Measurements from ENCODE around the gene RPS26.
"Not testable (repeated sequence)": the region's sequence is repeated elsewhere in the genome, so short reads cannot be mapped to it uniquely, and the experiment has no call there.

RPS26 gene

DNA sequence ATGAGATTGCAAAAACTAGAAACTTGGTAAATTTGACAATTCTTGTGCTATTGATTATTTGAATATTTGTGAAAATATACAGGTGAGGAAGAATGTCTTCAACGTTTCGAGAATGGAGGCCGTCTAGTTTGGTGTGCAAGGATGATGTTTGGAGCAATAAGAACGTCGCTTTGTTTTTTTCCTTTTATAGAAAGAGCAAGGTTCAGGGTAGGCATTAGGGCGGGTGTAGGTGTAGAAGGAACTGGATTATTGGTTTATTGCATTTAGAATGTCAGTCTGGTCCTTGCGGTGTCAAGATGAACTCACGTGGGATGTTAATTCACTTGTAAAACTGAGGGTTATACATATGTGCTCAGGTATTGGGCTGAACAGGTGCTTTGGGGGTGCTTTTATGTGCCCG is 1.1 kb downstream of the RPS26 start:
- no peak for TF ChIP-seq EZH2phosphoT487 (IDR thresholded peaks at IDR 0.05; ENCODE audit: borderline replicate concordance)
- TF ChIP-seq, protein P1, sequence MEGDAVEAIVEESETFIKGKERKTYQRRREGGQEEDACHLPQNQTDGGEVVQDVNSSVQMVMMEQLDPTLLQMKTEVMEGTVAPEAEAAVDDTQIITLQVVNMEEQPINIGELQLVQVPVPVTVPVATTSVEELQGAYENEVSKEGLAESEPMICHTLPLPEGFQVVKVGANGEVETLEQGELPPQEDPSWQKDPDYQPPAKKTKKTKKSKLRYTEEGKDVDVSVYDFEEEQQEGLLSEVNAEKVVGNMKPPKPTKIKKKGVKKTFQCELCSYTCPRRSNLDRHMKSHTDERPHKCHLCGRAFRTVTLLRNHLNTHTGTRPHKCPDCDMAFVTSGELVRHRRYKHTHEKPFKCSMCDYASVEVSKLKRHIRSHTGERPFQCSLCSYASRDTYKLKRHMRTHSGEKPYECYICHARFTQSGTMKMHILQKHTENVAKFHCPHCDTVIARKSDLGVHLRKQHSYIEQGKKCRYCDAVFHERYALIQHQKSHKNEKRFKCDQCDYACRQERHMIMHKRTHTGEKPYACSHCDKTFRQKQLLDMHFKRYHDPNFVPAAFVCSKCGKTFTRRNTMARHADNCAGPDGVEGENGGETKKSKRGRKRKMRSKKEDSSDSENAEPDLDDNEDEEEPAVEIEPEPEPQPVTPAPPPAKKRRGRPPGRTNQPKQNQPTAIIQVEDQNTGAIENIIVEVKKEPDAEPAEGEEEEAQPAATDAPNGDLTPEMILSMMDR (conservative IDR thresholded peaks at IDR 0.05; ENCODE audit: low read length) = no peak
- peak overlapping the region; percentile 82 for H3K9ac ChIP-seq (ENCODE audit: low read depth, low read length, poor library complexity, severe bottlenecking)
- no peak overlapping the region for H2AFZ ChIP-seq (ENCODE audit: low read length)

DNA sequence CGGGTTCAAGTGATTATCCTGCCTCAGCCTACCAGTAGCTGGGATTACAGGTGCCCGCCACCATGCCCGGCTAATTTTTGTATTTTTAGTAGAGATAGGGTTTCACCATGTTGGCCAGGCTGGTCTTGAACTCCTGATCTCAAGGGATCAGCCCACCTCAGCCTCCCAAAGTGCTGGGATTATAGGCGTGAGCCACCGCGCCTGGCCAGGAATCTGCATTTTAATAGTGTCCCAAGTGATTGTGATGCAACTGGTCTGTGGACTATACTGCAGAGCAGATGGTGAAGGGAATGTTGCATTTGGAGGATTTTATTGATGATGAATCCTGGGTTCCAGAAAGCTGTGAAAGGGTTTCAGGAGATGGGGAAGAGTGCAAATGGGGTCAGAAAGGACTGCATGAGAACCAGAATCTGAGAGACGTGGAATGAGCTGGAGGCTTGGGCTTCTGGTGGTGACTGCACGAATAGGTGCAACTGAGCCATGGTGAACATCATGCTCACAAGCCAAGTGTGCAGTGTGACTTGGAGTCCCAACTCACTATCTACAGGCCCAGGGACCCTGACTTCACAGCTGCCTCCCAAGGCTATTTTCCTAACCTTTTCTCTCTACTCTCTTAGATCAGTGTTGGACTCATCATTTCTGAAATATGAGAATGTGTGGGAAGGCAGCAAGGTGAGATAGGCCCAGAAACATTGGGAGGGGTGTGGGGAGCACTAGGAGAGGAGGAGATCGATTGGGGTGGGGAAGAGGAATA is 4.5 kb downstream of the RPS26 start:
- no peaks in the 10 kb centered on the region for H3K9me2 ChIP-seq (replicated peaks; ENCODE audit: low read depth, low read length)
- H3K36me3 ChIP-seq (ENCODE audit: insufficient read depth, low read length) = peaks cover 26% of the 10 kb centered on the region
- H2AFZ ChIP-seq (ENCODE audit: low read length) = no peak overlapping the region
- no peaks in the 10 kb centered on the region for H3K9me3 ChIP-seq (ENCODE audit: insufficient read depth, low read depth, low read length)
- H3K27me3 ChIP-seq (ENCODE audit: insufficient read depth, low read length, poor library complexity, severe bottlenecking) = no peaks in the 10 kb centered on the region
- peaks cover 35% of the 10 kb centered on the region for H3K79me2 ChIP-seq (ENCODE audit: insufficient read depth, low read length)
- peaks cover 13% of the 10 kb centered on the region; the same call in 1 of the 2 replicates for H3F3A ChIP-seq (ENCODE audit: low read depth)
- TF ChIP-seq EZH2phosphoT487 (IDR thresholded peaks at IDR 0.05; ENCODE audit: borderline replicate concordance) = no peak
- TF ChIP-seq, protein P1 (conservative IDR thresholded peaks at IDR 0.05; ENCODE audit: low read length) = no peak
- no peak overlapping the region for H3K9ac ChIP-seq (ENCODE audit: low read depth, low read length, poor library complexity, severe bottlenecking)
- peaks cover 24% of the 10 kb centered on the region for H4K20me1 ChIP-seq (ENCODE audit: insufficient read depth, low read length, poor library complexity, severe bottlenecking)
- H3K4me1 ChIP-seq (ENCODE audit: insufficient read depth, low read length, poor library complexity, severe bottlenecking) = peaks cover 15% of the 10 kb centered on the region
- no peak overlapping the region for H3K4me3 ChIP-seq (ENCODE audit: low read length, poor library complexity, severe bottlenecking)
- H3K4me2 ChIP-seq (ENCODE audit: low read depth, low read length, poor library complexity, severe bottlenecking) = no peak overlapping the region

More for the DNA sequence above, 1.1 kb downstream of the RPS26 start:
- H3K4me2 ChIP-seq (ENCODE audit: low read depth, low read length, poor library complexity, severe bottlenecking) = peak overlapping the region; percentile 100
- H3K9me2 ChIP-seq (replicated peaks; ENCODE audit: low read depth, low read length) = no peaks in the 10 kb centered on the region
- peaks cover 24% of the 10 kb centered on the region for H4K20me1 ChIP-seq (ENCODE audit: insufficient read depth, low read length, poor library complexity, severe bottlenecking)
- peaks cover 13% of the 10 kb centered on the region; the same call in 1 of the 2 replicates for H3F3A ChIP-seq (ENCODE audit: low read depth)
- H3K4me1 ChIP-seq (ENCODE audit: insufficient read depth, low read length, poor library complexity, severe bottlenecking) = peaks cover 19% of the 10 kb centered on the region
- H3K27me3 ChIP-seq (ENCODE audit: insufficient read depth, low read length, poor library complexity, severe bottlenecking) = no peaks in the 10 kb centered on the region
- H3K9me3 ChIP-seq (ENCODE audit: insufficient read depth, low read depth, low read length) = no peaks in the 10 kb centered on the region
- peak overlapping the region; percentile 80 for H3K4me3 ChIP-seq (ENCODE audit: low read length, poor library complexity, severe bottlenecking)
- peaks cover 35% of the 10 kb centered on the region for H3K79me2 ChIP-seq (ENCODE audit: insufficient read depth, low read length)
- peaks cover 26% of the 10 kb centered on the region for H3K36me3 ChIP-seq (ENCODE audit: insufficient read depth, low read length)

DNA sequence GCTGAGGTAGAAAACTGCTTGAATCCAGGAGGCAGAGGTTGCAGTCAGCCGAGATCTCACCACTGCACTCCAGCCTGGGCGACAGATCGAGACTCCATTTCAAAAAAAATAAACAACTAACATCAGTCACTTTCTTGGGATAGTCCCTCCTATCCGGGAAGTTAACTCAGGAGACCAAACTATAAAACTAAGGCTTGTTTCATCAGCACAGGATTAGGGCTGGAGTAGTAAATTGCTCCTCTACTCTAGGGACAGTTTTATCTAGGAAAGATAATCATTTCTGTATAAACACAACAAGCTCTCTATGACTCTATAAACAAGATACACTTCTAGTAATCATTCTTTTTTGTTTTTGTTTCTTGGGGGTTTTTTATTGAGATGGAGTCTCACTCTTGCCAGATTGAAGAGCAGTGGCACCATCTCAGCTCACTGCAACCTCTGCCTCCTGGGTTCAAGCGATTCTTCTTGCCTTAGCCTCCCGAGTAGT is 11.7 kb downstream of the RPS26 start:
- no peaks in the 10 kb centered on the region for H3K27me3 ChIP-seq (ENCODE audit: insufficient read depth, low read length, poor library complexity, severe bottlenecking)
- no peaks in the 10 kb centered on the region for H4K20me1 ChIP-seq (ENCODE audit: insufficient read depth, low read length, poor library complexity, severe bottlenecking)
- H3K36me3 ChIP-seq (ENCODE audit: insufficient read depth, low read length) = no peaks in the 10 kb centered on the region
- H3F3A ChIP-seq (ENCODE audit: low read depth) = no peaks in the 10 kb centered on the region
- H3K79me2 ChIP-seq (ENCODE audit: insufficient read depth, low read length) = no peaks in the 10 kb centered on the region
- H3K4me3 ChIP-seq (ENCODE audit: low read length, poor library complexity, severe bottlenecking) = no peak overlapping the region
- H3K4me2 ChIP-seq (ENCODE audit: low read depth, low read length, poor library complexity, severe bottlenecking) = no peak overlapping the region
- H3K4me1 ChIP-seq (ENCODE audit: insufficient read depth, low read length, poor library complexity, severe bottlenecking) = no peaks in the 10 kb centered on the region
- no peak overlapping the region for H2AFZ ChIP-seq (ENCODE audit: low read length)
- H3K9ac ChIP-seq (ENCODE audit: low read depth, low read length, poor library complexity, severe bottlenecking) = no peak overlapping the region
- H3K9me3 ChIP-seq (ENCODE audit: insufficient read depth, low read depth, low read length) = no peaks in the 10 kb centered on the region
- TF ChIP-seq, protein P1 (conservative IDR thresholded peaks at IDR 0.05; ENCODE audit: low read length) = no peak
- TF ChIP-seq EZH2phosphoT487 (IDR thresholded peaks at IDR 0.05; ENCODE audit: borderline replicate concordance) = no peak
- H3K9me2 ChIP-seq (replicated peaks; ENCODE audit: low read depth, low read length) = no peaks in the 10 kb centered on the region

DNA sequence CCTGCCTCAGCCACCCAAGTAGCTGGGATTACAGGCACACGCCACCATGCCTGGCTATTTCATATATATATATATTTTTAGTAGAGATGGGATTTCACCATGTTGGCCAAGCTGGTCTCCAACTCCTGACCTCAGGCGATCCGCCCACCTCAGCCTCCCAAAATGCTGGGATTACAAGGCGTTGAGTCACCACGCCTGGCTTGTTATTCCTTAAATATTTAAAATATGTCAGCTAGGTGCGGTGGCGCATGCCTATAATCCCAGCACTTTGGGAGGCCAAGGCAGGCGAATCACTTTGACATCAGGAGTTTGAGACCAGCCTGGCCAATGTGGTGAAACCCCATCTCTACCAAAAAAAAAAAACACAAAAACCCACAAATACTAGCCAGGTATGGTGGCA is 18.2 kb downstream of the RPS26 start:
- not testable (repeated sequence) for H3F3A ChIP-seq (ENCODE audit: low read depth); H3K36me3 ChIP-seq (ENCODE audit: insufficient read depth, low read length); H3K9me2 ChIP-seq (replicated peaks; ENCODE audit: low read depth, low read length); H3K79me2 ChIP-seq (ENCODE audit: insufficient read depth, low read length); H3K9ac ChIP-seq (ENCODE audit: low read depth, low read length, poor library complexity, severe bottlenecking); H3K4me2 ChIP-seq (ENCODE audit: low read depth, low read length, poor library complexity, severe bottlenecking); H2AFZ ChIP-seq (ENCODE audit: low read length); H3K4me3 ChIP-seq (ENCODE audit: low read length, poor library complexity, severe bottlenecking); H3K9me3 ChIP-seq (ENCODE audit: insufficient read depth, low read depth, low read length); H3K27me3 ChIP-seq (ENCODE audit: insufficient read depth, low read length, poor library complexity, severe bottlenecking); H3K4me1 ChIP-seq (ENCODE audit: insufficient read depth, low read length, poor library complexity, severe bottlenecking); H4K20me1 ChIP-seq (ENCODE audit: insufficient read depth, low read length, poor library complexity, severe bottlenecking)
